A549 treated with CpdA at 1 μM for 4 hours (cell line): ENCODE data around the gene MSL2. TPM values are rescaled to one million over a fixed set of nuclear protein-coding genes. Genes with fewer than 3 reads are reported as not detected.

Source experiments
- total RNA-seq: library from RNA; stranded (reverse); fragments of 200-300 nt; extraction: Qiagen RNA extraction; gene quantifications from 5 replicates; pipeline ENCODE4 v1.2.3, GENCODE V29; 2022; ENCODE audit warnings: low read depth

MSL2 gene
- total RNA-seq: 6.5 to 8.7 TPM (median 7.5 TPM) in 5 replicates

GRCh38 chr3:136196064-136196400, at the start of gene MSL2:
Gene MSL2 (minus strand): TSS chr3:136196335. CDS start chr3:136195113, 1,222 bp downstream.

Other genes starting within 250 kb of the MSL2 start
- gene PPP2R3A, start 230.6 kb downstream of the MSL2 start, total RNA-seq: 2.3 to 3.8 TPM (median 2.9 TPM) in 5 replicates
- 26.5 to 30.1 TPM (median 28.4 TPM) in 5 replicates for gene PCCB, start 54.0 kb upstream of the MSL2 start, total RNA-seq